Neural crest cell (in vitro differentiated cells): ENCODE measurements around the gene RASAL2. TPM values are rescaled to one million over a fixed set of nuclear protein-coding genes. Genes with fewer than 3 reads are reported as not detected.

ENCODE experiments used
- DNase-seq: peaks from one replicate; pipeline ENCODE4 v3.0.0; 2021; ENCODE audit warnings: low read depth, mixed read lengths, low spot score
- H3K27ac Mint-ChIP-seq: one replicate; pipeline ENCODE4 v1.8.0; 2021; ENCODE audit warnings: mild to moderate bottlenecking, mixed read lengths; ENCODE audit not compliant: unreplicated experiment
- H3K27me3 Mint-ChIP-seq: 2 replicates; pipeline ENCODE4 v1.8.0; 2021; ENCODE audit warnings: low read depth, mild to moderate bottlenecking, mixed read lengths
- H3K36me3 Mint-ChIP-seq: 2 replicates; pipeline ENCODE4 v1.8.0; 2021; ENCODE audit warnings: low read depth, mild to moderate bottlenecking, mixed read lengths
- H3K4me1 Mint-ChIP-seq: 2 replicates; pipeline ENCODE4 v1.8.0; 2021; ENCODE audit warnings: mixed read lengths
- H3K4me3 Mint-ChIP-seq: one replicate; pipeline ENCODE4 v1.8.0; 2021; ENCODE audit warnings: mild to moderate bottlenecking, mixed read lengths
- H3K9me3 Mint-ChIP-seq: 2 replicates; pipeline ENCODE4 v1.8.0; 2021; ENCODE audit warnings: mixed read lengths
- total RNA-seq: library from RNA; stranded (reverse); gene quantifications from 2 replicates; pipeline ENCODE4 v1.2.1, GENCODE V29; 2021
- TF ChIP-seq, protein P1 (sequence below): fragments of 200-600 bp; sonication (generic); conservative IDR thresholded peaks from 2 replicates; pipeline ENCODE4 v1.5.0; 2021; ENCODE audit warnings: antibody characterized with exemption, mild to moderate bottlenecking

Gene RASAL2
- total RNA-seq, 1 donor from 2014 or later = 20.9 TPM

DNA sequence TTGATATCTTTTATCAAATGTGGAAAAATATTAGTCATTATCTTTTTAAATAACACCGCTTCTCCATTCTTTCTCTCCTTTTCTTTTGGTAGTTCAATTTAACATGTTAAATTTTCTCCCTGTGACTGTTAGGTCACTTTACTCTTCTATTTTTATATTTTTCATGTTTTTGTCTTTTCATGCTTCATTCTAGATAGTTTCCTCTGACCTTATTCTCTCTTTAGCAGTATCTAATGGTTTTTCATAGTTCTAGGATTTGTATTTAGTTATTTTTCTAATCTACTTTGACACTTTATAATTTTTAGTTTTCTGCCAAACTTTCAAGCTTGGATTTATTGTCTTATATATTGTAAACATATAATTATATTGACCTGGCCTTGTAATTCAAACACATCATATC is 116.0 kb downstream of the RASAL2 start:
- DNase-seq = no peak
- Mint-ChIP-seq H3K27me3 (no peaks in the 10 kb centered on the region), H3K4me1 (no peaks in the 10 kb centered on the region), H3K36me3 (peaks cover 40% of the 10 kb centered on the region), H3K4me3 (no peak overlapping the region), H3K27ac (no peak overlapping the region), H3K9me3 (peaks cover 17% of the 10 kb centered on the region)
- TF ChIP-seq, protein P1, sequence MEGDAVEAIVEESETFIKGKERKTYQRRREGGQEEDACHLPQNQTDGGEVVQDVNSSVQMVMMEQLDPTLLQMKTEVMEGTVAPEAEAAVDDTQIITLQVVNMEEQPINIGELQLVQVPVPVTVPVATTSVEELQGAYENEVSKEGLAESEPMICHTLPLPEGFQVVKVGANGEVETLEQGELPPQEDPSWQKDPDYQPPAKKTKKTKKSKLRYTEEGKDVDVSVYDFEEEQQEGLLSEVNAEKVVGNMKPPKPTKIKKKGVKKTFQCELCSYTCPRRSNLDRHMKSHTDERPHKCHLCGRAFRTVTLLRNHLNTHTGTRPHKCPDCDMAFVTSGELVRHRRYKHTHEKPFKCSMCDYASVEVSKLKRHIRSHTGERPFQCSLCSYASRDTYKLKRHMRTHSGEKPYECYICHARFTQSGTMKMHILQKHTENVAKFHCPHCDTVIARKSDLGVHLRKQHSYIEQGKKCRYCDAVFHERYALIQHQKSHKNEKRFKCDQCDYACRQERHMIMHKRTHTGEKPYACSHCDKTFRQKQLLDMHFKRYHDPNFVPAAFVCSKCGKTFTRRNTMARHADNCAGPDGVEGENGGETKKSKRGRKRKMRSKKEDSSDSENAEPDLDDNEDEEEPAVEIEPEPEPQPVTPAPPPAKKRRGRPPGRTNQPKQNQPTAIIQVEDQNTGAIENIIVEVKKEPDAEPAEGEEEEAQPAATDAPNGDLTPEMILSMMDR = no peak

DNA sequence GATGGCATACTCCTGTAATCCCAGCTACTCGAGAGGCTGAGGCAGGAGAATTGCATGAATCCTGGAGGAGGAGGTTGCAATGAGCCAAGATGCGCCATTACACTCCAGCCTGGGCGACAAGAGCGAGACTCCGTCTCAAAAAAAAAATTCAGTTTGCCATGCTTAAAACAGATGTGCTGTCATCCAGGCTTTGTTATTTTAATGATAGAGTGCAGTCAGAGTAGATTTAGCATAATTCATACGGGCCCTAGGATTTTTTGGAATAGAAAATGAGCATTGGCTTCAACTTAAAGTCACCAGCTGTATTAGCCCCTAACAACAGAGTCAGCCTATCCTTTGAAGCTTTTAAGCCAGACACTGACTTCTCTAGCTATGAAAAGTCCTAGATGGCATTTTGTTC is 124.6 kb downstream of the RASAL2 start:
- H3K9me3 Mint-ChIP-seq = peaks cover 8% of the 10 kb centered on the region
- H3K27me3 Mint-ChIP-seq = no peaks in the 10 kb centered on the region
- TF ChIP-seq, protein P1 = no peak
- no peak overlapping the region for H3K27ac Mint-ChIP-seq
- no peak for DNase-seq
- H3K36me3 Mint-ChIP-seq = peaks cover 2% of the 10 kb centered on the region
- H3K4me3 Mint-ChIP-seq = no peak overlapping the region
- H3K4me1 Mint-ChIP-seq = no peaks in the 10 kb centered on the region

DNA sequence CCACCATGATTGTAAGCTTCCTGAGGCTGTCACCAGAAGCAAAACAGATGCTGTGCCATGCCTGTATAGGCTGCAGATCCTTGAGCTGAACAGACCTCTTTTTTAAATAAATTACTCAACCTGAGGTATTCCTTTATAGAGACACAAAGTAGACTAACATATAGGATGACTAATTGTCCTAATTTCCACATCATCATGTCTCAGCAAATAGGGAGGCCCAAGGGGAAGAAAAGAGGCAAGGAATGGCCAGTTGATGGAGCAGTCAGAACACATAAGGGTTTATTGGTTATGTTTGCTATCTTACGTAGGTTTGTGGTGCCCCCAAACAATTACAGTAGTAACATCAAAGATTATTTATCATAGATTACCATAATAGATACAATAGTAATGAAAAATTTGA is 126.2 kb downstream of the RASAL2 start:
- DNase-seq = no peak
- Mint-ChIP-seq H3K27me3 (no peaks in the 10 kb centered on the region), H3K36me3 (peaks cover 2% of the 10 kb centered on the region), H3K4me1 (no peaks in the 10 kb centered on the region), H3K9me3 (peaks cover 8% of the 10 kb centered on the region), H3K4me3 (no peak overlapping the region), H3K27ac (no peak overlapping the region)
- TF ChIP-seq, protein P1 = no peak

DNA sequence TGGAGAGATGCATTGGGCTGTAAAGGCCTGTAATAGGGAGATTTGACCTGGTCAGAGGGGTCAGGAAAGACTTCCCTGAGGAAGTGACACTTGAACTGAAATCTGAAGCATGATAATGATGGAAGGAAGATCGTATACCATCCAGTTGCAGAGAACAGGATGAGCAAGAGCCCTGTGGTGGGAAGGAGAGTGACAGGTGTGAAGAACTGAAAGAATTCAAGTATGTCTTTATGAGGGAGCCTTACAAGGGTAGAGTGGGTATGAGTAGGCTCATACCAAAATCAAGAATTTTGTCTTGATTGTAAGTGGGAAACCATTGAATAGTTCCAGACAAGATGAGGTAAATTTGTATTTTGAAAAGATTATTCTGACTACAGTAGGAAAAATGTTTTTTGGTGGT is 129.4 kb downstream of the RASAL2 start:
- H3K9me3 Mint-ChIP-seq = peaks cover 8% of the 10 kb centered on the region
- no peaks in the 10 kb centered on the region for H3K4me1 Mint-ChIP-seq
- peaks cover 2% of the 10 kb centered on the region for H3K36me3 Mint-ChIP-seq
- H3K27me3 Mint-ChIP-seq = no peaks in the 10 kb centered on the region
- TF ChIP-seq, protein P1 = no peak
- H3K4me3 Mint-ChIP-seq = no peak overlapping the region
- no peak for DNase-seq
- no peak overlapping the region for H3K27ac Mint-ChIP-seq

DNA sequence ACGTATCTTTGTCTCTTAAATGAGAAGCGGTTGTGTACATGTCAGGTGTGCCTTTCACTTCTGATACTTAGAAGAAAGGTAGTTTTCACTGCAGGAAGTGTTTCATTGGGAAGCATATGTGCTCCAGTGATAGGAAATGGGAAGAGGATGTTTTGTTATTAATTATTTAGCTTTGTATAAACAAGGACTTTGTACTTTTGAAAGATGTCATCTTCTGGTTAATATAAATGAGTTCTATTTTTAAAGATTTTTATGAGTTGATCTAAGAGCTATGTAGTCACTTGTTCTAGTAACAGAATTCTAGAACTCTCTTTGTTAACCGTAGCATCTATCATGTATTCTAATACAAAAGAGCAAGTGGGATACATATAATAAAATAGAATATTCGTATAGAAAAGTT is 130.5 kb downstream of the RASAL2 start:
- H3K36me3 Mint-ChIP-seq = peaks cover 2% of the 10 kb centered on the region
- no peak overlapping the region for H3K27ac Mint-ChIP-seq
- H3K9me3 Mint-ChIP-seq = peaks cover 8% of the 10 kb centered on the region
- no peak for DNase-seq
- TF ChIP-seq, protein P1 = no peak
- no peaks in the 10 kb centered on the region for H3K27me3 Mint-ChIP-seq
- H3K4me3 Mint-ChIP-seq = no peak overlapping the region
- no peaks in the 10 kb centered on the region for H3K4me1 Mint-ChIP-seq
